ENCODE data around the gene GNB1. TPM values are rescaled to one million over a fixed set of nuclear protein-coding genes. Genes with fewer than 3 reads are reported as not detected.
A peak's percentile ranks its signal among the peaks of the same experiment; 100 is the strongest.

The GNB1 gene
- polyA plus RNA-seq, 1 experiment, result 400 TPM

DNA sequence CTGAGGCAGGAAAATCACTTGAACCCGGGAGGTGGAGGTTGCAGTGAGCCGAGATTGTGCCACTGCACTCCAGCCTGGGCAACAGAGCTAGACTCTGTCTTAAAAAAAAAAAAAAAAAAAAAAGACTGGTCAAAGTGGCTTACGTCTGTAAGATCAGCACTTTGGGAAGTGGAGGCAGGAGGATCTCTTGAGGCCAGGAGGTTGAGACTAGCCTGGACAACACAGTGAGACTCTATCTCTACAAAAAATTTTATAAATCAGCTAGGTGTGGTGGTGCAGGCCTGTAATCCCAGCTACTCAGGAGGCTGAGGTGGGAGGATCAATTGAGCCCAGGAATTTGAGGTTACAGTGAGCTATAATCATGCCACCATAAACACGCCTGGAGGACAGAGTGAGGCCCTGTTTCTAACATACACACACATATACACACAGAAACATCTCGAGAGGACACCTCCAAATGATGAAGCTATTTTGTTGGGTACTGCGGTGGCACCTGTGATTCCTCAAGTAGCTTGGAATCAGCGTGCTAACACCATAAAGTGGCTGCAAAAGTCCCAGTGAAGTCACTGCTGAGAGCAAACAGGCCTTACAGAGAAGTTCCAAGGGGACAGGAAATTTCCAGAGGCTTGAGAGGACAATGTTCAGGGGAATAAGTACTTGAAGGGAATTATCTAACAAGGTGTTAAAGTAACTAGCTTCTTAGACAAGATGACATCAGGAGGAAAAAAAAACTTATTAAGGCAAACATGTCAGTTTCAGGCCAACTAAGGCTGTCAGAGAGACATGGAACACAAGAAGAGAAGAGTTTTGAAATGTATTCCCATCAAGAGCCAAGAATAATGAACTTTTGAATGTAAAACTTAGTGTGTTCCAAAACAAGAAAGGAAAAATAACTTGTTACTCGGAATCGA is 114.0 kb downstream of the GNB1 start:
- Histone ChIP-seq H3K9me3 (ENCODE audit: control insufficient read depth, insufficient read depth, low read length) (no peaks in the 10 kb centered on the region; the same call in 1 of the 2 replicates), H3K4me3 (ENCODE audit: low read depth, low read length) (peak overlapping the region; percentile 80), H3K27ac (ENCODE audit: low read depth, low read length) (no peak overlapping the region), H3K27me3 (ENCODE audit: control insufficient read depth, insufficient read depth, low read length) (no peaks in the 10 kb centered on the region)
- TF ChIP-seq, protein P1, sequence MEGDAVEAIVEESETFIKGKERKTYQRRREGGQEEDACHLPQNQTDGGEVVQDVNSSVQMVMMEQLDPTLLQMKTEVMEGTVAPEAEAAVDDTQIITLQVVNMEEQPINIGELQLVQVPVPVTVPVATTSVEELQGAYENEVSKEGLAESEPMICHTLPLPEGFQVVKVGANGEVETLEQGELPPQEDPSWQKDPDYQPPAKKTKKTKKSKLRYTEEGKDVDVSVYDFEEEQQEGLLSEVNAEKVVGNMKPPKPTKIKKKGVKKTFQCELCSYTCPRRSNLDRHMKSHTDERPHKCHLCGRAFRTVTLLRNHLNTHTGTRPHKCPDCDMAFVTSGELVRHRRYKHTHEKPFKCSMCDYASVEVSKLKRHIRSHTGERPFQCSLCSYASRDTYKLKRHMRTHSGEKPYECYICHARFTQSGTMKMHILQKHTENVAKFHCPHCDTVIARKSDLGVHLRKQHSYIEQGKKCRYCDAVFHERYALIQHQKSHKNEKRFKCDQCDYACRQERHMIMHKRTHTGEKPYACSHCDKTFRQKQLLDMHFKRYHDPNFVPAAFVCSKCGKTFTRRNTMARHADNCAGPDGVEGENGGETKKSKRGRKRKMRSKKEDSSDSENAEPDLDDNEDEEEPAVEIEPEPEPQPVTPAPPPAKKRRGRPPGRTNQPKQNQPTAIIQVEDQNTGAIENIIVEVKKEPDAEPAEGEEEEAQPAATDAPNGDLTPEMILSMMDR (IDR thresholded peaks at IDR 0.05; ENCODE audit: low read depth, low read length), result no peak
- CTCF ChIA-PET, result interaction anchor here (1.2 to 2.0 kb wide), 2 partner anchors 128 to 129 kb away, joined by 3 to 10 read pairs; no protein-coding TSS in a partner anchor
- POLR2A ChIA-PET, result interaction anchor here (0.5 kb wide), 1 partner anchor 82 kb away, joined by 3 read pairs; no protein-coding TSS in a partner anchor
- no peak for DNase-seq (ENCODE audit: low read depth, low spot score)

DNA sequence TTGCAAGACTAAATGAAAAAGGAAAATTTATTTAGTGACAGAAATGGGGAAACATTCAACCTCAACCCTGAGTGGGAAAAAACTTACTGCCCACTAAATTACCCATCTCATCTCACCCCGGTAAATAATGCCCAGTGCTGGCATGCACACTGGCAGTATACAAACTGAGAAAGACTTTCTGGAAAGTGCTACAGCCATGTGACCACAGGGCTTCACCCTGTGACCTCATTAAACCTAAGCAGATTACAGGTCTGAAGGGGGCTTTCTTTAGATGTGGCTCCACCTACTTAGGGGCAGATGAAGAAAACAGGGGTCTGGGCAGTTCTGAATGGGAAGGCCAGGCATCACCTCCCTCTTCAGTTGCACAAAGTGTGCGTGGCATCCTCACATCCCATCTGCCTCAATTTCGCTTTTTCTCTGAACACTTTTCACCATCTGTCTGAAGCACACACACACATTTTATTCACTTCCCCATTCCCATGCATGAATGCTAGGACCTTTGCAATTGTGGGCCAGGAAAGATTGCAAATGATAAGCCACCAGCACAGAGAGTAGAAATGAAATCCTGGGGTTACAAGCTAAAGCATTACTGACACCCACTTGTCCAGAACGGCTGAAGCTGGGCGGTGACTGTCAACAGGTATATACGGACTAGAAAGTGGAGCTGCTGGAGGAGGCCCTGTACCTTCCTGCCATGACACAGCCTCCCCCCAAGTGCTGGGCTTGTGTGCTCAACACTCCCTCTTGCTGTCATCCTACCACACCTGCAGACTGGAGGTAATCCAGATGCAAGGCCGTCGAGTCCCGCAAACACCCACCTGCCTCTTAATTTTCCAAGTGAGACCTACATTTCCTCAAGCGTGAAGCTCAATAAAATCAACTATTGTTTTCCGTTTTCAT is 115.3 kb downstream of the GNB1 start:
- Histone ChIP-seq H3K9me3 (ENCODE audit: control insufficient read depth, insufficient read depth, low read length) (peaks cover 3% of the 10 kb centered on the region), H3K27me3 (ENCODE audit: control insufficient read depth, insufficient read depth, low read length) (no peaks in the 10 kb centered on the region), H3K27ac (ENCODE audit: low read depth, low read length) (no peak overlapping the region), H3K4me3 (ENCODE audit: low read depth, low read length) (no peak overlapping the region)
- DNase-seq (ENCODE audit: low read depth, low spot score), result no peak
- CTCF ChIA-PET, result interaction anchor here (2.0 kb wide), 2 partner anchors 130 to 131 kb away, joined by 8 to 10 read pairs; no protein-coding TSS in a partner anchor
- POLR2A ChIA-PET, result no interaction called here
- TF ChIP-seq, protein P1 (IDR thresholded peaks at IDR 0.05; ENCODE audit: low read depth, low read length), result no peak

DNA sequence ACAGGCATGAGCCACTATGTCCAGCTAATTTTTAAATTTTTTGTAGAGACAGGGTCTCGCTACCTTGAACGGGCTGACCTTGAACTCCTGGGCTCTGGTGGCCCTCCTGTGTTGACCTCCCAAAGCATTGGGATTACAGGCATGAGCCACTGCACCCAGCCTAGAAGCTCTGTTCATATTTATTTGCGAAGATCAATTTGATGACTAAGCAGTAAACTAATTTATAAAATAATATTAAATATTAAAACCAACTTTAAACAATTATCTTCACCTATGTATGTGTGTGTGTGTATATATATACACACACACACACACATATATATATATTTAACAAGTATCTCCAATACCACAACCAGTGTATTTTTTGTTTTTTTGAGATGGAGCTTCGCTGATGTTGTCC is 117.0 kb downstream of the GNB1 start:
- Histone ChIP-seq H3K9me3 (ENCODE audit: control insufficient read depth, insufficient read depth, low read length) (peaks cover 3% of the 10 kb centered on the region), H3K27ac (ENCODE audit: low read depth, low read length) (no peak overlapping the region), H3K27me3 (ENCODE audit: control insufficient read depth, insufficient read depth, low read length) (no peaks in the 10 kb centered on the region), H3K4me3 (ENCODE audit: low read depth, low read length) (no peak overlapping the region)
- no peak for DNase-seq (ENCODE audit: low read depth, low spot score)
- TF ChIP-seq, protein P1 (IDR thresholded peaks at IDR 0.05; ENCODE audit: low read depth, low read length), result no peak
- CTCF ChIA-PET, result interaction anchor here (2.0 kb wide), 1 partner anchor 132 kb away, joined by 8 read pairs; no protein-coding TSS in a partner anchor
- POLR2A ChIA-PET, result no interaction called here

DNA sequence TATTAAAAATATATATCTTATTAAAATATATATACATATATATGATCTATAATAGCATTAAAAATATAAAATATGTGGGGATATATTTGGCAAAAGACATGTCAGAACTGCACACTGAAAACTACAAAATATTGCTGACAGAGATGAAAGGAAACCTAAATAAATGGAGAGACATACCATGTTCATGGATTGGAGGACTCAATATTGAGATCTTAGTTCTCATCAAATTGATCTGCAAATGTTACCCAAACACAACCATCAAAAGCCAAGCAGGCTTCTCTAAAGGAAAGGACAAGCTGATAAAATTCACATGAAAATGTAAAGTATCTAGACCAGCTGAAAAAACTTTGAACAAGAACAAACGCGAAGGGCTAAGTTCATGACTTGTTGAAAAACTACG is 119.8 kb downstream of the GNB1 start:
- no peak overlapping the region for H3K4me3 ChIP-seq (ENCODE audit: low read depth, low read length)
- TF ChIP-seq, protein P1 (IDR thresholded peaks at IDR 0.05; ENCODE audit: low read depth, low read length), result no peak
- POLR2A ChIA-PET, result no interaction called here
- peaks cover 3% of the 10 kb centered on the region for H3K9me3 ChIP-seq (ENCODE audit: control insufficient read depth, insufficient read depth, low read length)
- CTCF ChIA-PET, result no interaction called here
- no peak for DNase-seq (ENCODE audit: low read depth, low spot score)
- no peaks in the 10 kb centered on the region for H3K27me3 ChIP-seq (ENCODE audit: control insufficient read depth, insufficient read depth, low read length)
- H3K27ac ChIP-seq (ENCODE audit: low read depth, low read length), result no peak overlapping the region

Data from AG04450 (cell line).